Kidney tubule cell (primary cell): Measurements from ENCODE around the gene P2RX5.
A peak's percentile ranks its signal among the peaks of the same experiment; 100 is the strongest.
"Not testable (repeated sequence)": the region's sequence is repeated elsewhere in the genome, so short reads cannot be mapped to it uniquely, and the experiment has no call there.

Experiments used
- DNase-seq: peaks from one replicate; pipeline ENCODE4 v3.0.0-alpha.2; 2018; ENCODE audit warnings: low spot score

The P2RX5 gene

GRCh38 chr17:3695723-3696411, at the start of gene P2RX5:
P2RX5 (minus strand) TSS chr17:3696155; CDS start chr17:3696005, 150 bp downstream.
- peak; percentile 17 for DNase-seq

- DNase-seq = no peak
Observed at GRCh38 chr17:3745071-3745470, 49.1 kb upstream of the P2RX5 start.

GRCh38 chr17:3744014-3744413, 48.1 kb upstream of the P2RX5 start:
- DNase-seq = no peak

- DNase-seq = no peak
Observed at GRCh38 chr17:3740611-3741073, 44.7 kb upstream of the P2RX5 start.

GRCh38 chr17:3739422-3740124, 43.6 kb upstream of the P2RX5 start:
- no peak for DNase-seq

GRCh38 chr17:3738562-3739295, 42.8 kb upstream of the P2RX5 start:
- peak; percentile 85 for DNase-seq

GRCh38 chr17:3735515-3735914, 39.6 kb upstream of the P2RX5 start:
- DNase-seq = no peak

- not testable (repeated sequence) for DNase-seq
Observed at GRCh38 chr17:3734911-3735276, 38.9 kb upstream of the P2RX5 start.

GRCh38 chr17:3732210-3732621, 36.3 kb upstream of the P2RX5 start:
- DNase-seq = no peak

- DNase-seq = peak; percentile 38
Observed at GRCh38 chr17:3730881-3731429, 35.0 kb upstream of the P2RX5 start.

- no peak for DNase-seq
Observed at GRCh38 chr17:3729881-3730280, 33.9 kb upstream of the P2RX5 start.

GRCh38 chr17:3728099-3728498, 32.1 kb upstream of the P2RX5 start:
- DNase-seq = not testable (repeated sequence)

- DNase-seq = no peak
Observed at GRCh38 chr17:3727041-3727440, 31.1 kb upstream of the P2RX5 start.

- DNase-seq = no peak
Observed at GRCh38 chr17:3724378-3725077, 28.6 kb upstream of the P2RX5 start.

- DNase-seq = peak; percentile 91
Observed at GRCh38 chr17:3723556-3724377, 27.8 kb upstream of the P2RX5 start, which contains the start of gene HASPIN. HASPIN (plus strand) TSS chr17:3723903; CDS start chr17:3723936, 33 bp downstream.

GRCh38 chr17:3723188-3723555, 27.2 kb upstream of the P2RX5 start:
- DNase-seq = no peak

- DNase-seq = no peak
Observed at GRCh38 chr17:3722716-3723115, 26.8 kb upstream of the P2RX5 start.

- no peak for DNase-seq
Observed at GRCh38 chr17:3719265-3719664, 23.3 kb upstream of the P2RX5 start.

GRCh38 chr17:3718201-3718600, 22.2 kb upstream of the P2RX5 start:
- DNase-seq = no peak

- no peak for DNase-seq
Observed at GRCh38 chr17:3715296-3715695, 19.3 kb upstream of the P2RX5 start.
